PC-9 (cell line): Measurements from ENCODE around the gene PPP4R3B. TPM values are rescaled to one million over a fixed set of nuclear protein-coding genes. Genes with fewer than 3 reads are reported as not detected.

Source experiments
- BruUV-seq: library from RNA; stranded (reverse); fragments of 400-500 nt; replicated peaks from 2 replicates; lab custom pipeline; 2021; lab: Mats Ljungman, UMichigan
- CTCF ChIA-PET: fragments of 300-600 bp; sonication (Branson Sonifier 250); formaldehyde crosslinking; loops from one replicate; lab custom pipeline; 2022; ENCODE audit warnings: antibody characterized with exemption; lab: Charles Lee
- POLR2A ChIA-PET: fragments of 300-600 bp; sonication (Branson Sonifier 250); formaldehyde crosslinking; loops from one replicate; lab custom pipeline; 2022; ENCODE audit warnings: antibody characterized with exemption; ENCODE audit not compliant: unreplicated experiment; lab: Charles Lee
- DNase-seq, 2 experiments: peaks; one replicate each; pipeline versions ENCODE4 v3.0.0 to v3.0.0-alpha.2; 2015 to 2022; ENCODE audit warnings: mixed read lengths in 1 of 2
- H2AFZ ChIP-seq: fragments of 200-600 bp; sonication (generic); 2 replicates; pipeline ENCODE4 v1.8.1; 2017; ENCODE audit warnings: antibody characterized with exemption
- H3F3A ChIP-seq: fragments of 200-600 bp; sonication (generic); 2 replicates; pipeline ENCODE4 v1.8.1; 2017; ENCODE audit warnings: antibody characterized with exemption, mild to moderate bottlenecking, low read depth; ENCODE audit not compliant: insufficient read depth
- H3K27ac ChIP-seq: fragments of 200-600 bp; sonication (generic); 2 replicates; pipeline ENCODE4 v1.6.1; 2016; ENCODE audit warnings: mixed run types
- H3K27me3 ChIP-seq: fragments of 200-600 bp; sonication (generic); 2 replicates; pipeline ENCODE4 v1.6.1; 2016; ENCODE audit warnings: low read depth, mixed run types; ENCODE audit not compliant: insufficient read depth
- H3K36me3 ChIP-seq: fragments of 200-600 bp; sonication (generic); 2 replicates; pipeline ENCODE4 v1.6.1; 2016; ENCODE audit warnings: low read depth, mixed run types
- H3K4me1 ChIP-seq: fragments of 200-600 bp; sonication (generic); replicated peaks from 2 replicates; pipeline ENCODE4 v1.6.1; 2016; ENCODE audit warnings: mixed run types; ENCODE audit not compliant: insufficient read depth
- H3K4me2 ChIP-seq: fragments of 200-600 bp; sonication (generic); 2 replicates; pipeline ENCODE4 v1.6.1; 2017; ENCODE audit warnings: mixed run types
- H3K4me3 ChIP-seq: fragments of 200-600 bp; sonication (generic); 2 replicates; pipeline ENCODE4 v1.6.1; 2016; ENCODE audit warnings: mixed run types
- H3K79me2 ChIP-seq: fragments of 200-600 bp; sonication (generic); 2 replicates; pipeline ENCODE4 v1.6.1; 2017; ENCODE audit warnings: low read depth, mixed run types
- H3K9me2 ChIP-seq: fragments of 200-600 bp; sonication (generic); 2 replicates; pipeline ENCODE4 v1.8.1; 2017; ENCODE audit warnings: mild to moderate bottlenecking; ENCODE audit not compliant: insufficient read depth
- H3K9me3 ChIP-seq: fragments of 200-600 bp; sonication (generic); 2 replicates; pipeline ENCODE4 v1.8.1; 2016; ENCODE audit warnings: low read depth; ENCODE audit not compliant: insufficient read depth
- H4K20me1 ChIP-seq: fragments of 200-600 bp; sonication (generic); 2 replicates; pipeline ENCODE4 v1.8.1; 2017; ENCODE audit not compliant: insufficient read depth
- EZH2 ChIP-seq: fragments of 200-600 bp; sonication (generic); IDR thresholded peaks from 2 replicates; pipeline ENCODE4 v1.8.0; 2017; ENCODE audit warnings: antibody characterized with exemption, low read depth
- intact Hi-C: fragments of 100-400 bp; cut with micrococcal nuclease; formaldehyde crosslinking; loops from one replicate; pipeline ENCODE4 v1.10.0; 2022; ENCODE audit not compliant: unreplicated experiment
- total RNA-seq: library from RNA; stranded (reverse); gene quantifications from 2 replicates; pipeline ENCODE4 v1.2.3, GENCODE V29; 2021
- TF ChIP-seq, protein P1 (sequence below): fragments of 200-600 bp; sonication (generic); conservative IDR thresholded peaks from 2 replicates; pipeline ENCODE4 v1.6.1; 2017; ENCODE audit warnings: mixed run types, antibody characterized with exemption, mild to moderate bottlenecking, moderate library complexity

Gene PPP4R3B
- total RNA-seq, 1 experiment from 2014 or later = 66.2 TPM

DNA sequence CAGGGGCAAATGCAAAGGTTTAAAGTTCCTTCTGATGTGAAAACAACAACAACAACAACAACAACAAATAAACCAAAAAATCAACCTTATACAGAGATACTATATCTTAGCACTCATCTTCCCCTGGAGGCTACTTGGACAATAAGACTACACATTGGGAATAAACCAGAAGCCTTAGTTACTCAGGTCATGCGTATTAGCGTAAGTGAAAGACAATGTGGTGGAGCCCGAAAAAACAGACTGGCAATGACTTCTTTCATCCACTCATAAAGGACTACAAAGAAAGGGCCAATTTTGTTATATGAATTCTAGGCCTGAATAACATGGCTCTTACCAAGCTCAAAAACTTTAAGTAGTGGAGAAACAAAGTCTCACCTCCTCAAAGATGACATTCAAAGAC is 19.4 kb upstream of the PPP4R3B start:
- DNase-seq = no peak
- CTCF ChIA-PET = no interaction called here
- Histone ChIP-seq H3K27ac (no peak overlapping the region), H3K4me2 (no peak overlapping the region), H3K4me1 (no peaks in the 10 kb centered on the region), H3F3A (peaks cover 3% of the 10 kb centered on the region; the same call in 1 of the 2 replicates), H3K4me3 (no peak overlapping the region), H4K20me1 (no peaks in the 10 kb centered on the region), H3K9me2 (no peaks in the 10 kb centered on the region), H3K9me3 (no peaks in the 10 kb centered on the region), H3K27me3 (no peaks in the 10 kb centered on the region), H3K79me2 (no peaks in the 10 kb centered on the region), H3K36me3 (peaks cover 44% of the 10 kb centered on the region), H2AFZ (no peak overlapping the region)
- TF ChIP-seq, protein P1, sequence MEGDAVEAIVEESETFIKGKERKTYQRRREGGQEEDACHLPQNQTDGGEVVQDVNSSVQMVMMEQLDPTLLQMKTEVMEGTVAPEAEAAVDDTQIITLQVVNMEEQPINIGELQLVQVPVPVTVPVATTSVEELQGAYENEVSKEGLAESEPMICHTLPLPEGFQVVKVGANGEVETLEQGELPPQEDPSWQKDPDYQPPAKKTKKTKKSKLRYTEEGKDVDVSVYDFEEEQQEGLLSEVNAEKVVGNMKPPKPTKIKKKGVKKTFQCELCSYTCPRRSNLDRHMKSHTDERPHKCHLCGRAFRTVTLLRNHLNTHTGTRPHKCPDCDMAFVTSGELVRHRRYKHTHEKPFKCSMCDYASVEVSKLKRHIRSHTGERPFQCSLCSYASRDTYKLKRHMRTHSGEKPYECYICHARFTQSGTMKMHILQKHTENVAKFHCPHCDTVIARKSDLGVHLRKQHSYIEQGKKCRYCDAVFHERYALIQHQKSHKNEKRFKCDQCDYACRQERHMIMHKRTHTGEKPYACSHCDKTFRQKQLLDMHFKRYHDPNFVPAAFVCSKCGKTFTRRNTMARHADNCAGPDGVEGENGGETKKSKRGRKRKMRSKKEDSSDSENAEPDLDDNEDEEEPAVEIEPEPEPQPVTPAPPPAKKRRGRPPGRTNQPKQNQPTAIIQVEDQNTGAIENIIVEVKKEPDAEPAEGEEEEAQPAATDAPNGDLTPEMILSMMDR = no peak
- no peak for TF ChIP-seq EZH2
- intact Hi-C loops = no loop called here
- POLR2A ChIA-PET = interaction anchor here (0.6 kb wide), 1 partner anchor 1106 kb away, joined by 3 read pairs; no protein-coding TSS in a partner anchor
- no TSS peak for BruUV-seq

DNA sequence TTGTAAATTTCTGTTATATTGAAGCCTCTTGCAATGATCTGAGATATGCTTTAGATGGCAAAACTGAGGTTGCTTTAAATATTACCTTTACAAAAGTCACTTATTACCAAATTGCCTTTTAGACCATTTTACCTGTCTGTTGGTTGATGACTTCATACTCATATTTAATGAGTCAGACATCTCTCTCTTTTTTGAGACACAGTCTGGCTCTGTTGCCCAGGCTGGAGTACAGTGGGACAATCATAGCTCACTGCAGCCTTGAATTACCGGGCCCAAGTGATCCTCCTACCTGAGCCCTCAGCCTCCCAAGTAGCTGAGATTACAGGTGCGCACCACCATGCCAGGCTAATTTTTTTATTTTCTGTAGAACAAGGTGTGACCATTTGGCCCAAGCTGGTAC is 11.5 kb upstream of the PPP4R3B start:
- DNase-seq = no peak
- intact Hi-C loops = no loop called here
- Histone ChIP-seq H3K4me1 (no peaks in the 10 kb centered on the region), H3K79me2 (no peaks in the 10 kb centered on the region), H3K27me3 (no peaks in the 10 kb centered on the region), H3K9me3 (no peaks in the 10 kb centered on the region), H3K27ac (no peak overlapping the region), H4K20me1 (peaks cover 11% of the 10 kb centered on the region; the same call in 1 of the 2 replicates), H3K4me2 (no peak overlapping the region), H2AFZ (no peak overlapping the region), H3F3A (peaks cover 15% of the 10 kb centered on the region; the same call in 1 of the 2 replicates), H3K9me2 (no peaks in the 10 kb centered on the region), H3K36me3 (peaks cover 5% of the 10 kb centered on the region; the same call in 1 of the 2 replicates), H3K4me3 (no peak overlapping the region)
- ChIA-PET CTCF (no interaction called here), POLR2A (interaction anchor here (0.6 kb wide), 1 partner anchor 11 kb away, joined by 3 read pairs; the partner anchor contains the start of gene PPP4R3B)
- TF ChIP-seq, protein P1 = no peak
- TF ChIP-seq EZH2 = no peak
- BruUV-seq = no TSS peak

DNA sequence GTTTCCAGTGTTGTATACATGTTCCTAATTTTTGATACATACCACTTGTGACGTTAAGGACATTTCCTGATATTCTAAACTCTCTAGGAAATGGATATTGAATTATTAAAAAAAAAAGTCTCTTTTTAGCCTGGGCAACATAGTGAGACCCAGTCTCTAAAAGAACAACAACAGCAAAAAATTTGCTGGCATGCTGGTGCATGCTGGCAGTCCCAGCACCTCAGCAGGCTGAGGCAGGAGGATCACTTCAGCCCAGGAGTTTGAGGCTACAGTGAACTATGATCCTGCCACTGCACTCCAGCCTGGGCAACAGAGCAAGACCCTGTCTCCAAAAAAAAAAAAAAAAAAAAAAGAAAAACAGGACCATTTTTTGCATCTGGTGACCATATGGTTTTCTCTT is 10.5 kb upstream of the PPP4R3B start:
- no peak overlapping the region for H3K4me3 ChIP-seq
- H3F3A ChIP-seq = peaks cover 15% of the 10 kb centered on the region; the same call in 1 of the 2 replicates
- H3K4me2 ChIP-seq = no peak overlapping the region
- peaks cover 14% of the 10 kb centered on the region; the same call in 1 of the 2 replicates for H4K20me1 ChIP-seq
- no peaks in the 10 kb centered on the region for H3K9me3 ChIP-seq
- no peak overlapping the region for H2AFZ ChIP-seq
- TF ChIP-seq, protein P1 = no peak
- TF ChIP-seq EZH2 = no peak
- POLR2A ChIA-PET = interaction anchor here (0.6 kb wide), 1 partner anchor 447 kb away, joined by 3 read pairs; no protein-coding TSS in a partner anchor
- no peak overlapping the region for H3K27ac ChIP-seq
- intact Hi-C loops = no loop called here
- no peaks in the 10 kb centered on the region for H3K36me3 ChIP-seq
- no peaks in the 10 kb centered on the region for H3K27me3 ChIP-seq
- H3K4me1 ChIP-seq = no peaks in the 10 kb centered on the region
- no peak for DNase-seq
- no TSS peak for BruUV-seq
- H3K9me2 ChIP-seq = no peaks in the 10 kb centered on the region
- CTCF ChIA-PET = no interaction called here
- no peaks in the 10 kb centered on the region for H3K79me2 ChIP-seq
